ENCODE results near the gene NEURL1.
"Not testable (repeated sequence)": the region's sequence is repeated elsewhere in the genome, so short reads cannot be mapped to it uniquely, and the experiment has no call there.

Gene NEURL1

GRCh38 chr10:103517234-103518085 lies 24.0 kb downstream of the NEURL1 start:
- DNase-seq, result no peak

GRCh38 chr10:103519798-103520197 lies 26.3 kb downstream of the NEURL1 start:
- DNase-seq, result no peak

GRCh38 chr10:103522006-103522405 lies 28.5 kb downstream of the NEURL1 start:
- not testable (repeated sequence) for DNase-seq

- no peak for DNase-seq
Observed at GRCh38 chr10:103523683-103524082, 30.2 kb downstream of the NEURL1 start.

GRCh38 chr10:103525901-103526300 lies 32.4 kb downstream of the NEURL1 start:
- no peak for DNase-seq

- peak; percentile 75 for DNase-seq
Observed at GRCh38 chr10:103527476-103527875, 34.0 kb downstream of the NEURL1 start.

GRCh38 chr10:103528549-103528948 lies 35.0 kb downstream of the NEURL1 start:
- no peak for DNase-seq

- no peak for DNase-seq
Observed at GRCh38 chr10:103529539-103529938, 36.0 kb downstream of the NEURL1 start.

GRCh38 chr10:103533827-103534226 lies 40.3 kb downstream of the NEURL1 start:
- DNase-seq, result no peak

GRCh38 chr10:103534621-103535498 lies 41.4 kb downstream of the NEURL1 start:
- DNase-seq, result no peak

GRCh38 chr10:103535595-103535994 lies 42.1 kb downstream of the NEURL1 start:
- no peak for DNase-seq

GRCh38 chr10:103539751-103540150 lies 46.2 kb downstream of the NEURL1 start:
- DNase-seq, result no peak

- no peak for DNase-seq
Observed at GRCh38 chr10:103540722-103541121, 47.2 kb downstream of the NEURL1 start.

GRCh38 chr10:103541616-103542015 lies 48.1 kb downstream of the NEURL1 start:
- DNase-seq, result no peak

- peak; percentile 35 for DNase-seq
Observed at GRCh38 chr10:103542764-103543616, 49.5 kb downstream of the NEURL1 start.

- DNase-seq, result no peak
Observed at GRCh38 chr10:103543617-103544525, 50.4 kb downstream of the NEURL1 start.

GRCh38 chr10:103544657-103545310 lies 51.3 kb downstream of the NEURL1 start:
- DNase-seq, result no peak

- no peak for DNase-seq
Observed at GRCh38 chr10:103545366-103545765, 51.9 kb downstream of the NEURL1 start.

- DNase-seq, result no peak
Observed at GRCh38 chr10:103545771-103546281, 52.3 kb downstream of the NEURL1 start.

- DNase-seq, result no peak
Observed at GRCh38 chr10:103546401-103546800, 52.9 kb downstream of the NEURL1 start.

- no peak for DNase-seq
Observed at GRCh38 chr10:103547391-103547946, 54.0 kb downstream of the NEURL1 start.
